DMS114 treated with DMSO at 0.1 percent for 48 hours (cell line): ENCODE measurements around the gene PANK3.

Experiments used
- DNase-seq: peaks from one replicate; lab custom pipeline; 2025; ENCODE audit not compliant: unreplicated experiment; lab: John Stamatoyannopoulos, UW

The PANK3 gene

DNA sequence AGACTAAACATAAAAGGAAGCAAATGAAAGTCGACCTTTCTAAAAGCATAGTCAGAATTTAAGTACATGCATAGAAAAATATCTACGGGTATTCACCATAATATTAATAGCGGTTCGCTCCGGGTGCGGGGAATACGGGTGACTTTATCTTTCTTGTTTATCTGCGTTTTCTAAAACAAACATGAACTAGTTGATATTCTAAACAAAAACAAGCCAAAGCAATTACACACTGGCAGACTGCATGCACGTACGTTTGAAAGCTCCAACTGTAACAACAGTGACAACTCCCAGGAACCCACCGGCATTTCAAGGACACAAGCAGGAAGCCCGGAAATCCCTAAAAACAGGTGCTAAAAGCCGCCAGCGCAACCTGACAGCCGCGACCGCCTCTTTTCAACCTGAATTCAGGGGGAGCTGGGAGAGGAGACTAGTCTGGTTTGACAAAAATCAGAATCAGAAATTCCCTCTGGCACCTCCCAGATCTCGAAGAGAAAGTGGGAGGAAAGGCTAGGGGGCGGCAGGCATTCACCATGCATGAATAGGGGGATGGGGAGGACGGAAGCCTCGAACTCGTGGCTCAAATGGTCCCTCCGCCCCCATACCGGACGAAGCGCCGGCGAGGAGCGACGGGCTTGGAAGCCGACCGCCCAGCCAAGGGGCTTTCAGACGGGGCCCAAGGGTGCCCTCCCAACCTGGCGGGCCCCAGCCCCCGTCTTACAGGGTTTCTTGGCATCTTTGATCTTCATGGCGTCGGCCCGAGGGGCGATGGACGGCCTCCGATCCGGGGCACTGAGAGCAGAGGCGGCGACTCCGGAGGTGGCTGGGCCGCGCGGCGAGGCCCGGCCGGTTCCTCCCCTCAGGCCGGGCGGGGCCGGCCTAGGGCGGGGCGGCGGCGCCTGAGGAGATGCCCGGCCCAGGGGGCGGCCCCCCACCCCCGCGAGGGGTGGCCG lies at the start of gene PANK3:
TSS of gene PANK3 (minus strand) at position 831 of the 950 bp plus-strand sequence. CDS start at position 746, 85 bp downstream.
- peak; percentile 61 for DNase-seq

- DNase-seq = no peak
Observed at GRCh38 chr5:168624850-168625364, 45.7 kb upstream of the PANK3 start.

DNA sequence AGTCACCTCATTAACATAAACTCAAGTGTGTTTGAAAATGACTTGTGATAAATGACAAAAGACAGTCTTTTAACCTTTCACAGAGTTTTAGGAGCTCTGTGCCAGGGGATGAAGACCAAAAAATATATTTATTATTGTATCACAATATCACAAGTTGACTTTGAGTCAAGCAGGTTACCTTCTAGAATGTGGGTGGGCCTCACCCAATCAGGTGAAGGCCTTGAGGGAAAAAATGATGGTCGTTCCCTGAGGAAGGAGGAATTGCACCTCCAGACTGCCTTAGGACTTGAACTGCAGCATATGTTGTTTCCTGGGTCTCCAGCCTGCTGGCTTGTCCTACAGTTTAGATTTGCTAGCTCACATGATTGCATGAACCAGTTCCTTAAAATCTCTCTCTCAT lies 41.6 kb upstream of the PANK3 start:
- no peak for DNase-seq

DNA sequence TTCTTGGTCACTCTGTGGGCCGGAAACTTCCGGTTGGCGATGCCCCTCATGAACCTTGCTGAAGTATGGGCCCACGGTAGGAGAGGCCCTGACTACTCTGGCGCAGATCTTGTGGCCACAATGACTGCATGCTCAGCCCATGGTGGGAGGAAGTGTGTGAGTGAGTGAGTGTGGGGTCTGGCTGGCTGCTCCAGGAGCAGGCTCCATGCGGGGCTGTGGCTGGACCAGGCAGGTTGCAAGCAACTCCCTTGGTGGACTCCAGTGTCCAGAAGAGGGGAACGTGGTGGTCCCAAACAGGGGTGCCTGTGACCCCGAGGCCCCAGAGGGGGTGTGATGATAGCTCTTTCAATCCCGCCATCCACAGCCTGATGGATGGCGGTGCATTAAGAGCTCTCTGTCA lies 35.5 kb upstream of the PANK3 start:
- DNase-seq = no peak

DNA sequence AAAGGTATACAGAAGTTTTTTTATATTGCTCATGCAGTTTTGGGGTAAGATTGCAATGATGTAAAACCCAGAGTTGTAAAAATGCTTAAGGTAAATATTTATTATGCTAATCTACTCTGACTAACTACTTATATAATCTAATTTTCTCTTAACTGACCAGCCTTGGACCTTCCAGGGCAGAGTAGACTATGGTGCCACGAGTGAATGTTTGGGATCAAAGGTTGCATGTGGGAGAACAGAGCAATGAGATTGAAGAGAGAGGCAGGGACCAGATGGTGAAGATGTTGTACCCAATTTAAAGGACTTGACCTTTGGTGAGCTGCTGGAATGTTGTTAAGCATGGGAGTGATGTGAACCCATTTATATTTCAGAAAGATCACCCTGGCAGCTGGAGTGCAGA lies 34.8 kb upstream of the PANK3 start:
- no peak for DNase-seq

DNA sequence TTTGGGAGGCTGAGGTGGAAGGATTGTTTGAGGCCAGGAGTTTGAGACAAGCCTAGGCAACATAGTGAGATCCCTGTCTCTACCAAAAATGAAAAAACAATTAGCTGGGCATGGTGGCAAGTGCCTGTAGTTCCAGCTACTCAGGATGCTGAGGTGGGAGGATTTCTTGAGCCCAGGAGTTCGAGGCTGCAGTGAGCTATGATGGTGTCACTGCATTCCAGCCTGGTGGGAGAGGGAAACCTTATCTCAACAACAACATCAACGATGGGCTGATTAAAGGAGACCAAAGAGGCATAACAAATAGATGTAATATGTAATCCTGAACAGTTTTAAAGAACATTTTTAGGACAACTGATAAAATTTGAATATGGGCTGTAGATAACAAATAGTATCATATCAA lies 34.2 kb upstream of the PANK3 start:
- no peak for DNase-seq

- DNase-seq = no peak
Observed at GRCh38 chr5:168612996-168613395, 33.8 kb upstream of the PANK3 start.

GRCh38 chr5:168612123-168612522 lies 33.0 kb upstream of the PANK3 start:
- no peak for DNase-seq

DNA sequence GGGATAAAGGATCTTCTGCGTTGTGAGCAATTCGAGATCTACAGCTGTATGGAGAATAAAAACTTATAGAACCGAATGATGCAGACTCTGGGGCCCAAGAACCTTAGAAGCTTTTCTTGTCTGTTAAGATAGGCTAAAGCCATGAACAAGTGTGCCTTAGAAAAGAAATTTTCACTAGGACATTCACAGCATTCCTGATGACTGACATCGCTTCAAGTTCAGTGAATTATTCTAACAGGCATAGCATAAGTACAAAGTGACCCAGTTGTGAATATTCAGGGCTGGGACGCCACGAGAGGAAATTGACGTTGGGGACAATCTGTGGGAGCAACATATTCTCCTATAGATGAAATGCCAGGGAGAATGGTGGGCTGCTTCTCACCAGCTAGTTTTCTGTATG lies 32.0 kb upstream of the PANK3 start:
- no peak for DNase-seq

- DNase-seq = no peak
Observed at GRCh38 chr5:168609806-168610482, 30.8 kb upstream of the PANK3 start.

DNA sequence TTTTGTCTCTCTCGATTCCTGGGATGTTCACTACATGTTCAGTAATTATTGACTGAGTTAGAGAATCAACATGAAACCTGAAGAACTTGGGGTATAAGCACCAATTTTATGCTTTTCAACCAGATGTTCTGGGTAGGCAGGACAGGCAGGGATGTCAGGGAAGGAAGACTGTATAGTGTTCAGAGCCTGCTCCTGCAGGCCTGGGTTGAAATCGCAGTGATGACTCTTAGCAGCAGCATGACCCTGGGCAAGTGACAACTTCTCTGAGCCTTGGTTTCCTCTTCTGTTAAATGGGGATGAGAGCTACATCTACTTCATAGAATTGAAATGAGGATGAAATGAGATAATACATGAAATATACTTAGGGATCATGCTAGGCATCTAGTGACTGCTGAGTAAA lies 29.7 kb upstream of the PANK3 start:
- no peak for DNase-seq

DNA sequence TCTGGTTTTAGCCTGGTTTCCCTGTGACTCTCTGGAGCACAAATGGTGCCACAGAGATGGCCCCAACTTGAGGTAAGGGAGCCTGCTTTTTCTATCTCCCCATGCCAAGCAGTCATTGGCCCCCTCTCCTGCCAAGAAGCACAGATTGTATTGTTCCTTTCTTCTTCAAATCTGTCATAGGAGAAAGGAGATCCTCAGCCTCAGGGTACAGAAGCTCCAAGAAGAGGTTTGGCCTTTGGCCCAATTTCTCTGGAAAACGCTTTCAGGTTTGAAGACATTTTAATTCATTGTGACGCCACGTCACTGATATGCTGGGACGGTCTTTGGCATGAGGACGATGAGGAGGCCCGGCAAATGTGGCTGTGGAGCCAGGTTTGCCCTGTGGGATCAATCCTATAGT lies 29.2 kb upstream of the PANK3 start:
- DNase-seq = no peak

GRCh38 chr5:168607946-168608345 lies 28.8 kb upstream of the PANK3 start:
- DNase-seq = no peak

- no peak for DNase-seq
Observed at GRCh38 chr5:168606562-168606961, 27.4 kb upstream of the PANK3 start.

- DNase-seq = no peak
Observed at GRCh38 chr5:168604436-168604835, 25.3 kb upstream of the PANK3 start.

- no peak for DNase-seq
Observed at GRCh38 chr5:168603746-168604145, 24.6 kb upstream of the PANK3 start.

DNA sequence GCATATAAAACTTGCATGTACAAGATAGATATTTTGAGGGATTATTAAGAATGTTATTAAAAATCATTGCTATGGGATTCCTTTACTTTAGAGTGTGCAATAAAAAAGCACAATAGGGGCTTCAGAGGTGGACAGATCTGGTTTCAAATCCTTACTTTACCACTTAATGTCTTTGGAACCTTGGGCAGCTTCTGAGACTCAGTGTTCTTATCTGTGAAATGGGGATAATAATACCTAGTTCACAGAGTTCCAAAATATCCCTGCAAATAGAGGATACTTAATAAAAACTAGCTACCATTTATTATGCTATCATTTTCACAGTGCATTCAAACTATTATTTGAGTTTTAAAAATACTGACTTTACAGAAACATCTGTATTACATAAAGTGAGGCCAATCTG lies 23.3 kb upstream of the PANK3 start:
- no peak for DNase-seq

- DNase-seq = no peak
Observed at GRCh38 chr5:168601972-168602371, 22.8 kb upstream of the PANK3 start.

GRCh38 chr5:168600409-168600808 lies 21.2 kb upstream of the PANK3 start:
- no peak for DNase-seq

DNA sequence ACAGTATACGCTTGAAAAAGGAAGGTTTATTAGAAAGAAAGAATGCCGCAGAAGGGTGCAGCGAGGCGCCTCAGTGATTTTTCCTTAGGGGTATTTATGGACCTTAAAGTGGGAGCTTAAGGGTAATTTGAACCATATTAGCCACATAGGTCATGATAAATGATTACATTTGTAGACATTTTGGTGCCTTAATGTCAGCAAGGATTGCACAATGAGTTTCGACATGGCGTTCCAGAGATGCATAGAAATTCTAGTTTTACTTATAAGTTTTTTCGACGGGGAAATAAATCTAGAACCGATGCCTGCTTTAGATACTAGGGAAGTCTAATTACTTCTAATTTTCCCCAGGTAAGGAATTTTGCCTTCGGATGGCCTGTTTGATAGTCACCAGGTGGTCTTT lies 20.7 kb upstream of the PANK3 start:
- DNase-seq = no peak

- no peak for DNase-seq
Observed at GRCh38 chr5:168598639-168599038, 19.5 kb upstream of the PANK3 start.

GRCh38 chr5:168596927-168597326 lies 17.8 kb upstream of the PANK3 start:
- no peak for DNase-seq
